HG03025 (cell line): ENCODE results near the gene AVP.

Experiments used
- ATAC-seq: cut with Tn5 transposase; IDR thresholded peaks from one replicate; pipeline ENCODE4 v1.9.1; 2021; ENCODE audit warnings: mild to moderate bottlenecking, moderate library complexity; ENCODE audit not compliant: unreplicated experiment, low FRiP score

Gene AVP

DNA sequence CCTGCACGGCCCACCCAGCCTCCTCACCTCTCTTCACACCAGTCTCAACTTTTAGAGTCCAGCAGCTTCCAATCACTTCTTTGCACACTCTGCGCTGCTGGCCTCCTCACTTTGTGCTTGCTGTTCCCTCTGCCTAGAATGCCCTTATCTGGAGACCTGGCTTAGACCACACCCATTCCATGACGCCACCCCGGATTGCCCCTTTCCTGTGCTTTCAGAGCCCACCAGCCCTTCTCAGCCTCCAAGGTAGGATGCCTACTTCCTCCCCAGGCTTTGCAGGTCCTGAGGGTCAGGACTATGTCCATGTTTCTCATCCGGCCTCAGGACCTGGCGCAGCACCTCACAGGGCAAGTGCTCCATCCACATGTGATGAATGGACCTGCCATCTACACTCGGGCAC is 27.0 kb upstream of the AVP start:
- no peak for ATAC-seq

DNA sequence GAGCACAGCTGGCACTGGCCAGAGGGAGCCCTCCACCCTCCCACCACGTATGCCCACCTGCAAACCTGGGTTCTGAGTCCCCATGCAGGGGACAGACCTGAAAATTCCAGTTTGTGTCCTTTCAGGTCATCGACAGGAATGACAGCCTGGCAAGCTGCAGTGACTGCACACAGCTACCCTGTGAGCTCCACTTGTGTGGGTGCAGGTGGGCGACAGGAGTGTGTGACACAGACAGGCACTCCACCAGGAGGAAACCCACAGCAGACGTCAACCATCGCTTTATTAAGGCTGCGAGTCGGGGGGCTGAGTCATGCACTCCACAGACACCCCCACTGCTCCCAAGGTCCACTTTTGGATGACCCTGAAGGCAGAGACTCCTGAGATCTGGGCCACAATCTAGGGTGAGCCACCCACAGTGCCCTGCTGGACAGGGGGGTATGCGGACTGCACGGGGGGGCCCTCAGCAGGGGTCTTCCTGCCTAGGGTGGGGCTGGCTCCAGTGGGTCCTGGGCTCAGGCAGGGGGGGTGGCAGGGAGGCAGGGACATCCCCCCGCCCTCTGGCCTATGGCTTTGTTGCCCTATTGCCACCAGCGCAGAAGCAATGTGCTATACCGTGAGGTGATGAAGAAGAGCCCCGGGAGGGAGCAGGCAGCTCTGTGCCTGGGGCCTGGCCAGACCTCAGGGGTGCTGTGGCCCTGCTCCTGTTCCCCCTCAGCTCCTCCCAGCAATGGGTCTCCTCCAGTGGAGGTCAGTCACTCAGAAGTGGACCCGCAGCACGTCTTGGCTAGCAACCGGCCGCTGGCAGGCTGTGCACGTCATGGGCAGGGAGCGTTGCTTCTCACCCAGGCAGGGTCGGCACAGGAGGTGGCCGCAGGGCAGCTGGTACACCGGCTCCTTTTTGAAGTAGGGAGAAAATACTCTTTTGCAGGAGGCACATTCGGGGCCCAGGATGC is 25.1 kb upstream of the AVP start:
- ATAC-seq = no peak

DNA sequence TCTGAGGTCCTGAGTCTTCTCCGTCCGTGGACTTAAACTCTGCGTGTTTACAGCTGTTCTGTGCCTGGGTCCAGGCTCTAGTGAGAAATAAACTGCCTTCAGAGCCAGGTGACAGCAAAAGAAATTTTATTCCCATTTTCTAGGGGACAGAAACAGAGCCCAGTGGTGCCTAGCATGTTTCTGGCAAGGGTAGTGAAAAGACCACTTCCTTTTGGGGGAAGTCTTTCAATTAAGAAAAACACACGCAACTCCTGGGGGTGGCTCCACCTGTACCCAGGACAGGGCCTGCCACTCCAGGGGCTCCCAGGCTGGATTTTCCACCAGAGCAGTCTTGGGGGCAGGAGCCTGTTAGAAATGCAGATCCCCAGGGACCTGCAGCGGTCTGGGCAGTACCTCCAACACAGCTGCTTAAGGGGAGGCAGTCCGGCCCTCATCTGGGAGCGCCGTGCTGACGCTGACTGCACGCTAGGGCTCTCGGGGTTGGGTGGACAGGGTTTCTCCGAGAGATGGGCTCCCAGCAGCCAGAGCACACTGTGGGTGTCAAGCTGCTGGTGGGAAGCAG is 23.0 kb upstream of the AVP start:
- no peak for ATAC-seq

GRCh38 chr20:3106658-3107463 is 22.3 kb upstream of the AVP start:
- no peak for ATAC-seq

GRCh38 chr20:3106185-3106584 is 21.7 kb upstream of the AVP start:
- ATAC-seq = no peak

DNA sequence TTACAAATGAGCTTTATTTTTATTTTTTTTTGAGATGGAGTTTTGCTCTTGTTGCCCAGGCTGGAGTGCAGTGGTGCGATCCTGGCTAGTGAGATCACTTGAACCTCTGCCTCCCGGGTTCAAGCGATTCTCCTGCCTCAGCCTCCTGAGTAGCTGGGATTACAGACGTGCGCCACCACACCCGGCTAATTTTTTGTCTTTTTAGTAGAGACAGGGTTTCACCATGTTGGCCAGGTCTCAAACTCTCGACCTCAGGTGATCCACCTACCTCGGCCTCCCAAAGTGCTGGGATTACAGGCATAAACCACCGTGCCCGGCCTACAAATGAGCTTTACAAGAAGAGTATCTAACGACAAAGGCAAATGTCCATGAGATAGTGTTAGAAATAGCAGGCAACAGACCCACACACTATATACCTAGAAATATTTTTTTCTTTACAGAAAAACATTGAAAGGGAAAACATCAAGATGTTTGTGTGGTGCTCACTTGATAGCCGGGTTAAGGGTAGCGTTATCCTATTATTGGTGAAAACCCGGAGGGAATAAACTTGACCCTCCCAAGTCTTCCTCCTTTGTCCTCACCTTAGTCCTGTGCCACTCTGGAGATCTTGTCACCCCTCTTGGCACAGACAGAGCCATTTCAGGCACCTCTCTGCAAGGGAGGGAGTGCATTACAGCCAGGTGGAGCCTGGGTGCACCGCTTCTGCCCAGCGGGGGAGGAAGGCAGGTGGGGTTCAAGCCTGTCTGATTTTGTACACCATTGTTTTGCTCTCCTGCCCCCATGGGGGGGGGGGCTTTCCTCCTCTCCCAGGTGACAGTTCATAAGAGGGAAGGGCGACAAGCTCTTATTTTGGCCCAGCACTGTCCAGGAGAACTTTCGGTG is 21.0 kb upstream of the AVP start:
- no peak for ATAC-seq

GRCh38 chr20:3103369-3104032 is 19.0 kb upstream of the AVP start:
- no peak for ATAC-seq

DNA sequence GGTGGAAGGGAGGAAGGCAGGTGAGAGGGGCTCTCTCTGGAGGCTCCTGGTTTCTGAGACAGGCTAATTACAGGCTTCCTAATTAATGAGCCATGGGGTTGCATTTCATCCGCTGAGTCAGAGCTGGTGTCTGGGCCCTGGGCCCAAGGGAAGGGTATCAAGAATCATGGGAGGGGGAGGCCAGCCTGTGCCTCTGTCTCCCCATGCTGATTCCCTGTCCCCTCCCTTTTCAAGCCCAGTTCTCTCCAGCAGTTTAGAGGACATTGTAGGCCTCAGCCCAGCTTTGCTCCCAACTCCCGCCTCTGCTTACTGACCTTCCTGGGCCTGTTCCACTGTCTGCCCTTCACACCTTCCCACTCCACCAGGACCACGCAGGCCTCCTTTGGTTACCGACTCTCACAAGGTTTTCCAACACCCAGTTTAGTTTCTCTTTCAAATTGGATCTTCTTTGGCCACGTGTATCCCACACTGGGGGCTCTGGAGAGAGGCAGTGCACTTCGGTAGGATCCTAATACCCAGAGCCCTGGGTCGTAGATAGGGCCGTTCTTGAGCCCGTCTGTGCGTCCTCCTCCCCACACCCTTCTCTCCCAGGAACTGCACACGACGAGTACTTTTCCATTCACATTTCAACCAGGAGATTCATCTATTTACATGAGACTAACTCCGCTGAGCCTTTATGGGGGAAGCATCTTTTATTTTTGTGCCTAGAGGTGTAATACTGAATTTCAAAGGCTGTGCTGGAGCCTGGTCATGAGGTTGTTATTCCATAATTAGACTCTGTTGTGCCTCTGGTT is 18.2 kb upstream of the AVP start:
- no peak for ATAC-seq

DNA sequence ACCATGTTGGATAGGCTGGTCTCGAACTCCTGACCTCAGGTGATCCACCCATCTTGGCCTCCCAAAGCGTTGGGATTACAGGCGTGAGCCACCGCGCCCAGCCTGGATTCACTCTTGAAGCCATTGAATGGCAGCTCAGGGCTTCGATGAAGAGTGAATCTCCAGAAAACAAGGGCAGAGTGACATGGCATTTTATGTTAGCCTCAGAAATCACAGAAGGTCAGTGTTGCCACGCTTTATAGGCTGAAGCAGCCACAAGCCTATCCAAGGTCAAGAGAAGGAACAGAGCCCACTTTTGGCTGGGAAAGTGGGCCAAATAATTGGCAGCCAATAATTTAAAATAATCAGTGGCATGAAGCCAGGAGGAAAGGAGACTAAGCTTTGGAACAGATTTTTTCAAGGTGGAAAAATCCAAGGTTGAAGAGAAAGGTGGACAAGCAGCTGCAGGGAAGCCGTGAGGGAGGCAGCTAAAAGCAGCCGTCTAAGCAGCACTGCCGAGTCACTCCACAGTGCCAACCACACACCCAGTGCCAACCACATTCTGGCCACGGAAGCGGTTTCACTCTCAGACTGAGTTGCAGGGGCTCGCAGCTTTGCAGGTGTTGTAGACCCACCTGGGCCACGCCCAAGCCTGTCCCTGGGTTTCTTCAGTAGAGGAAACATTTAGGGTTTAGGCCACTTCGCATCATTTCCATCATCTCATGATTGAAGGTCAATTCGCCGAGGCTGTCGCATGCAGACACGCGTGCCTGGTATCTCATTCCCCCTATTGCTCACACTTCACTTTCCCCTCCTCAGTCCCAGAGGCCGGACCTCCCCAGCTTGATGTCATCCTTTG is 17.4 kb upstream of the AVP start:
- ATAC-seq = no peak

GRCh38 chr20:3101251-3101650 is 16.7 kb upstream of the AVP start:
- ATAC-seq = no peak

DNA sequence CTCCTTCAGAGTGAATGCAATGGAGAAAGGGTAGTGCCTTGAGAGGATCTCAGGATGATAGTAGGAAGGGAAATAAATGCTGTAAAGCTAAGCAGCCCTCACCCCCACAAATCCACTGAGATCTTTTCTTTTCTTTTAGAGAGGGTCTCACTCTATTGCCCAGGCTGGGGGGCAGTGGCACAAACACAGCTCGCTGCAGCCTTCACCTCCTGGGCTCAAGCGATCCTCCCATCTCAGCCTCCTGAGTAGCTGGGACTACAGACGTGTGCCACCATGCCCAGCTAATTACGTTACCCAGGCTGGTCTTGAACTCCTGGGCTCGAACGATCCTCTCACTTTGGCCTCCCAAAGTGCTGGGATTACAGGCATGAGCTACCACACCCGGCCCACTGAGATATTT is 16.0 kb upstream of the AVP start:
- ATAC-seq = no peak

DNA sequence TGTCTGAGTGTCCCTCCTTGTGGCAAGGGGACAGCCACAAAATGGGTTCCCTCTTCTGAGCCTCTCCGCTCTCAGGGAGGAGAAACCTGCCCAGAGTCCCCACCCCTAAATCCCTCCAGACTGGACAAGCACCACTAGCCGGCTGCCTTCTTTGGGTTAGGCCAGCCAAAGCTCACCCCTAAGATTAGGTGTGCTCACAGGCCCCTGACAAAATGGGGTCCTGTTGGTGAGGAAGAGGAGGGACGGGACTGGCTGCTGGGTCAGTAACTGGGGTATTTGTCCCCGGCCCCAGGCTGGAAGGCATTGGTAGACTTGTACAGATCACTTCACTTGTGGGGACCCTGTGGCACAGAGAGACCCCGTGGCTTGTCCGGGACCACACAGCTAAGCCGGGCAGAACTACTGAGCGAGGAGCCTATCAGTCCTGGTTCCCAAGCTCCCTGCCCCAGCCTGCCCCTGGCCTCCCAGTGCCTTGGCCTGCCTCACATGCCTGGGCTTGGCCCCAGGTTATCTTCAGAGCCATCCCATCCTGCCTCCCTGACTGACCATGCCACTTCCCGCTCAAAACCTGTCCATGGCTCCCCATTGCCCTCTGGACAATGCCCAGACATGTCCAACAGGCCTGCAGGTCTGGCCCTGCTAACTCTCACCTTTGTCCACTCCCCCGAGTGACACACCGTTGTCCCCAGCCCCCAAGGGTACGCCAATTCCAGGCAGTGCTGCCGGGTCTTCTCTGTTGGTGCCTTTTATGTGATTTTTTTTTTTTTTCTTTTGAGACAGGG is 10.5 kb upstream of the AVP start:
- ATAC-seq = no peak

DNA sequence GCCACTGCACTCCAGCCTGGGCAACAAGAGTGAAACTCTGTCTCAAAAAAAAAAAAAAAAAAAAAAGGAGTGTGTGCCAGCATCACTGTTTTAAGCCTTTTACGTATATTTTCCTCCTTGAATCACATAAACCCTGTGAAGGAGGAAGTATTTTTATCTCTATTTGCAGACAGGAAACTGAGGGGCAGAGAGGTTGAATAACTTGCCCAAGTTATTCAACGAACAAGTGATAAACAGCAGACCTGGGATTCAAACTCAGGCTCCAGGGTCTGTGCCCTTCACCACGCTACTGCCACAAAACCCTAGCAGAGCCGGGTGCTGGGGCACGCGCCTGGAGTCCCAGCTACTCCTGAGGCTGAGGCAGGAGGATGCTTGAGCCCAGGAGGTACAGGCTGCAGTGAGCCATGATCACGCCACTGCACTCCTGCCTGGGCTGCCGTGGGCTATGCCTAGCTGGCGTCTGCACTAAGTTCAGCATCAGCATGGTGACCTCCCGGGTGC is 9.4 kb upstream of the AVP start:
- ATAC-seq = no peak

DNA sequence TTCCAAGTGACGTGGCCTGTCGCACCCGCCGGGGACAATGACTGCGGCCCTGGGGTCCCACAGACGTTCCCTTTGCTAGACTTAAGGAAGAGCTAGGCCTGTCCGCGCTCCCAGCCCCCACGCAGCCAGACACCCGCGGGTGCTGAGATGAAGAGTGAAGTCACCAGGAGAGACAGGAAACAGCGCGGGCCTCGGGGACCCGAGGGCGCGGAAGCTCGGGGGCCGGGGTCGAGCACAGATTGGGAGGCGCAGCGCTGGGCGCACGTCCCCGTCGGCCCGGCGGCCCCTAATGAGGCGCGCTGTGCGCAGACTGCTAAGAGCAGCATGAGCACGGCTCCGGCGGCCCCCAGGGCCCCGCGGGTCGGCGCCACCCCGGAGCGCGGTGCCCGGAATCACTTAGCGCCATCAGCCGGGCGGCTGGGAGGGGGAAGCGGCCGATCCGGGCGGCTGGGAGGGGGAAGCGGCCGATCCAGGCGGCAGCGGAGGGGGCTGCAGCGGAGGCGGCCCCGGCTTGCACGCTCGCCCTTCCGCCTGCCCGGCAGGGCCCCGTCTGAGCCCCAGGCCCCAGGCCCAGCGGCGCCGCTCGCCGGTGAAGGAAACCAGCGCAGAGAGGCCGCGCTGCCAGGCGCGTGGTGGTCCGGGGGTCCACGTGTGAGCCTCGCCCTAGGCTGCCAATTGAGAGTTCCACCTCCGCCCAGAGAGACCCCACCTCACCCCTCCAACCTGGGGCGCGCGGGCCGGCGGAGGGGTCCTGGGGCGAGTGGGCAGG is 8.3 kb upstream of the AVP start:
- no peak for ATAC-seq

DNA sequence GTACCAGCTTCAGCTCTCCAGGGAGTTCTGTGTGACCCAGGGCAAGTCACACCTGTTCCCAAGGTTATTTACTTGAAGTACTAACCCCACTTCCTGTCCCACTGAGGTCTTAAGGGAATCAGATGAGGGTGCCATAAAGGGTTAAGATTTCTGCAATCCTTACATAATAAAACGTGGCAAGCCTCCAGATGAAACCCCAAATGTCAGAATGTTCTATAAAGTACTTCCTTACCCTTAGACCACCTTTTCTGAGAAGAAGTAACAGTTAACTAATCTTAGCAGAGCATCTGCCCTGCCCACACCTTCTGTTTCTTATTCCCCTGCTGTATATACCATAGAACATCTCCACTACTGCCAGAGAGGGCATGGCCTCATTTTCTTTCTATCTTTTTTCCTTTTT is 6.0 kb upstream of the AVP start:
- no peak for ATAC-seq

DNA sequence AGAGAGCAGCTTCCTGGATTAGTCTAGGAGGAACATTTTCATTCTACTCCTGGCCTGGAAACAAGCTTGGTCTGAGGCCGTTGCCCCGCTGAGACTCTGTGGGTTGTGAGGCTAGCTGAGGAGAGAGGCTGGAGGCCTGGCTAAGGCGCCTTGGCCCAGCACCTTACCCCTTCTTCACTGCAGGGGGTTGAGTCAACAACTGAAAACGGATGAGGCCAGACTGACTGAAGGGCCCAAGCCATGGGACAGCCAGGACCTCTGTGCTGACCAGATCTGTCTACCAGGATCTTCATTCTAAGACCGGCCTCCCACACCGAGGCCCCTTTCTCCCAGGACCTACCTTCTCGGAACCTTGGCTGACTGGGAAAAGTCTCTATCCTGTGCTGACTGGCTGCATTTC is 3.5 kb upstream of the AVP start:
- no peak for ATAC-seq
